Measurements from ENCODE around the gene GLS. TPM values are rescaled to one million over a fixed set of nuclear protein-coding genes. Genes with fewer than 3 reads are reported as not detected.

The GLS gene
- total and polyA plus RNA-seq, 9 of the 15 experiments (the other 6 are each of a cell fraction or from before 2014, with no cell fraction given) = 13.7 to 77.5 (median 48.2) TPM

GRCh38 chr2:190877436-190877835 is 3.2 kb upstream of the GLS start (continued):
- TF ChIP-seq ATF3 (IDR thresholded peaks at IDR 0.05) (no peak), ATF3 (CRISPR knock-in tag; conservative IDR thresholded peaks at IDR 0.05) (no peak), XRCC4 (IDR thresholded peaks at IDR 0.05; ENCODE audit: extremely low read depth, insufficient read depth, insufficient read length) (no peak)

GRCh38 chr2:190879474-190880377 is 895 bp upstream of the GLS start:
- peak overlapping the region; percentile 82 for H3K4me3 ChIP-seq
- peaks cover 13% of the 10 kb centered on the region; the same call in 2 of the 3 replicates for H3K36me3 ChIP-seq (ENCODE audit: control insufficient read depth, insufficient read depth, low read length)
- H3K9me3 ChIP-seq (replicated peaks; ENCODE audit: control insufficient read depth, insufficient read depth, low read depth, low read length) = no peaks in the 10 kb centered on the region
- H3K79me2 ChIP-seq (ENCODE audit: control insufficient read depth, insufficient read depth, low read length) = peaks cover 40% of the 10 kb centered on the region
- H3K4me2 ChIP-seq (ENCODE audit: insufficient read depth, low read length) = peak overlapping the region; percentile 75
- H3K9me1 ChIP-seq (ENCODE audit: control insufficient read depth, insufficient read depth, low read length) = no peaks in the 10 kb centered on the region
- H3K27me3 ChIP-seq (ENCODE audit: control insufficient read depth in 2 of 2, insufficient read depth in 2 of 2, low read length in 2 of 2) = no peaks in the 10 kb centered on the region
- H3K9ac ChIP-seq (ENCODE audit: insufficient read depth in 1 of 2, low read depth in 2 of 2, low read length in 2 of 2) = peak overlapping the region; percentile 71 to 91
- ATAC-seq (peak; percentile 1), DNase-seq (ENCODE audit: extremely low read depth in 1 of 4, low spot score in 3 of 4) (no peak), FAIRE-seq (peak; percentile 6)
- no peaks in the 10 kb centered on the region for H4K20me1 ChIP-seq (replicated peaks; ENCODE audit: control insufficient read depth, insufficient read depth, low read length)
- CTCF ChIA-PET (ENCODE audit: low intra/inter-chr PET ratio) = no interaction called here
- no TSS peak for BruUV-seq (replicated peaks)
- intact Hi-C loops (cut with micrococcal nuclease) = loop anchor here (5.0 kb wide), 2 partner anchors 32 to 143 kb away; no protein-coding TSS in a partner anchor
- H3K4me1 ChIP-seq (replicated peaks in 1 of 2; ENCODE audit: control insufficient read depth in 2 of 2, insufficient read depth in 2 of 2, low read length in 2 of 2) = peaks cover 2 to 18% of the 10 kb centered on the region in 2 experiments; a peak in 2 of 5 replicates
- peak overlapping the region; percentile 88 for H3K27ac ChIP-seq (ENCODE audit: extremely low read depth, low read depth, low read length)
- H2AFZ ChIP-seq (ENCODE audit: low read depth, low read length) = peak overlapping the region; percentile 88
- in situ Hi-C loops (cut with MboI) = no loop called here
- 27% methylated on average over 19 of the region's 28 CpGs for WGBS (ENCODE audit: insufficient coverage, low coverage, missing lambda C conversion rate)
- POLR2A ChIA-PET = interaction anchor here (0.7 to 5.0 kb wide), 5 partner anchors 9 to 759 kb away, joined by 3 to 45 read pairs (median 4); no protein-coding TSS in a partner anchor
- TF ChIP-seq HOMEZ (CRISPR knock-in tag; IDR thresholded peaks at IDR 0.05) (no peak), ZNF830 (CRISPR knock-in tag; IDR thresholded peaks at IDR 0.05) (no peak), STAT5A (IDR thresholded peaks at IDR 0.05; ENCODE audit: borderline replicate concordance, low read length) (no peak), ZNF695 (CRISPR knock-in tag; IDR thresholded peaks at IDR 0.05) (no peak)

All from K562 (cell line).